Measurements from ENCODE around the gene RGS3.

GRCh38 chr9:113526231-113526746 is 62.8 kb downstream of the RGS3 start:
- no peak for TF ChIP-seq POLR2A (IDR thresholded peaks at IDR 0.05)
- no peak for TF ChIP-seq CTCF (IDR thresholded peaks at IDR 0.05)
- TF ChIP-seq POLR2AphosphoS5 (IDR thresholded peaks at IDR 0.05): no peak
- no peak for TF ChIP-seq EP300 (IDR thresholded peaks at IDR 0.05)

All from sigmoid colon (tissue), 4 donors.